GM18511 (cell line): ENCODE measurements around the gene FXYD2.
"Not testable (repeated sequence)": the region's sequence is repeated elsewhere in the genome, so short reads cannot be mapped to it uniquely, and the experiment has no call there.

Source experiments
- ATAC-seq: cut with Tn5 transposase; IDR thresholded peaks from one replicate; pipeline ENCODE4 v1.9.1; 2021; ENCODE audit warnings: mild to moderate bottlenecking, moderate library complexity; ENCODE audit not compliant: unreplicated experiment

The FXYD2 gene

GRCh38 chr11:117824571-117825537 lies at the start of gene FXYD2:
FXYD2 (minus strand) TSS chr11:117824744; CDS start chr11:117824678, 66 bp downstream.
- ATAC-seq = no peak

- no peak for ATAC-seq
These were observed 49.2 kb upstream of the FXYD2 start for GRCh38 chr11:117873828-117874125.

GRCh38 chr11:117872975-117873827 lies 48.7 kb upstream of the FXYD2 start:
- ATAC-seq = no peak

- ATAC-seq = no peak
These were observed 47.9 kb upstream of the FXYD2 start for GRCh38 chr11:117872420-117872961.

GRCh38 chr11:117871784-117872183 lies 47.2 kb upstream of the FXYD2 start:
- no peak for ATAC-seq

GRCh38 chr11:117871160-117871559 lies 46.6 kb upstream of the FXYD2 start:
- ATAC-seq = no peak

GRCh38 chr11:117870103-117870952 lies 45.8 kb upstream of the FXYD2 start:
- no peak for ATAC-seq

- ATAC-seq = no peak
These were observed 45.1 kb upstream of the FXYD2 start for GRCh38 chr11:117869604-117870003.

GRCh38 chr11:117868815-117869561 lies 44.4 kb upstream of the FXYD2 start:
- ATAC-seq = no peak

GRCh38 chr11:117868088-117868487 lies 43.5 kb upstream of the FXYD2 start:
- ATAC-seq = no peak

GRCh38 chr11:117866526-117866925 lies 42.0 kb upstream of the FXYD2 start:
- ATAC-seq = no peak

- ATAC-seq = not testable (repeated sequence)
These were observed 41.0 kb upstream of the FXYD2 start for GRCh38 chr11:117865546-117865945.

GRCh38 chr11:117863383-117863782 lies 38.8 kb upstream of the FXYD2 start:
- no peak for ATAC-seq

- no peak for ATAC-seq
These were observed 38.2 kb upstream of the FXYD2 start for GRCh38 chr11:117862753-117863152.

GRCh38 chr11:117862019-117862725 lies 37.6 kb upstream of the FXYD2 start:
- ATAC-seq = no peak

- no peak for ATAC-seq
These were observed 36.8 kb upstream of the FXYD2 start for GRCh38 chr11:117861151-117862018.

GRCh38 chr11:117860139-117860538 lies 35.6 kb upstream of the FXYD2 start:
- ATAC-seq = no peak

GRCh38 chr11:117859488-117860112 lies 35.1 kb upstream of the FXYD2 start:
- no peak for ATAC-seq
